ENCODE measurements around the gene PHF21B. TPM values are rescaled to one million over a fixed set of nuclear protein-coding genes. Genes with fewer than 3 reads are reported as not detected.

Gene PHF21B
- total RNA-seq, 1 donor from 2014 or later, result 4.6 TPM

DNA sequence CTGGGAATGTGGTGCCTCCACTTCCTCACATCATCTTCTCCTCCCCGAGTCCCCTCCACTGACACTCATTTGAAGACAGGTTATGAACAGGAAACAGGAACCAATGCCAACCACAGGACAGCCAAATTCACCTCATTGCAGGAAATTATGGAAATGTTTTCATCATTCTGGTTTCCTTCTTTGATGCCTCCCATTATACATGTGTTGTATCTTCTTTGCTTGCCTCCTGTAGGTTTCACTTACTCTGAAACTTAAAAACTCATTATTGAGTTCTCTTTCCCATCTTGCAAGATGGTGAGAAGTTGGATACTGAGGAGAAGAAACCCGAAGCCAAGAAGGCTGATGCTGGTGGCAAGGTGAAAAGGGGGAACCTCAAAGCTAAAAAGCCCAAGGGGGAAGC is 108.5 kb downstream of the PHF21B start:
- no peaks in the 10 kb centered on the region for H3K4me1 Mint-ChIP-seq (ENCODE audit: unreplicated experiment)
- no peak overlapping the region for H3K27ac Mint-ChIP-seq (ENCODE audit: unreplicated experiment)
- DNase-seq (ENCODE audit: low spot score), result no peak
- peaks cover 3% of the 10 kb centered on the region for H3K27me3 Mint-ChIP-seq (ENCODE audit: unreplicated experiment)
- TF ChIP-seq, protein P1, sequence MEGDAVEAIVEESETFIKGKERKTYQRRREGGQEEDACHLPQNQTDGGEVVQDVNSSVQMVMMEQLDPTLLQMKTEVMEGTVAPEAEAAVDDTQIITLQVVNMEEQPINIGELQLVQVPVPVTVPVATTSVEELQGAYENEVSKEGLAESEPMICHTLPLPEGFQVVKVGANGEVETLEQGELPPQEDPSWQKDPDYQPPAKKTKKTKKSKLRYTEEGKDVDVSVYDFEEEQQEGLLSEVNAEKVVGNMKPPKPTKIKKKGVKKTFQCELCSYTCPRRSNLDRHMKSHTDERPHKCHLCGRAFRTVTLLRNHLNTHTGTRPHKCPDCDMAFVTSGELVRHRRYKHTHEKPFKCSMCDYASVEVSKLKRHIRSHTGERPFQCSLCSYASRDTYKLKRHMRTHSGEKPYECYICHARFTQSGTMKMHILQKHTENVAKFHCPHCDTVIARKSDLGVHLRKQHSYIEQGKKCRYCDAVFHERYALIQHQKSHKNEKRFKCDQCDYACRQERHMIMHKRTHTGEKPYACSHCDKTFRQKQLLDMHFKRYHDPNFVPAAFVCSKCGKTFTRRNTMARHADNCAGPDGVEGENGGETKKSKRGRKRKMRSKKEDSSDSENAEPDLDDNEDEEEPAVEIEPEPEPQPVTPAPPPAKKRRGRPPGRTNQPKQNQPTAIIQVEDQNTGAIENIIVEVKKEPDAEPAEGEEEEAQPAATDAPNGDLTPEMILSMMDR (IDR thresholded peaks at IDR 0.05; ENCODE audit: unreplicated experiment), result no peak
- peaks cover 11% of the 10 kb centered on the region for H3K9me3 Mint-ChIP-seq (ENCODE audit: unreplicated experiment)
- peaks cover 12% of the 10 kb centered on the region for H3K36me3 Mint-ChIP-seq (ENCODE audit: low read depth, unreplicated experiment)
- H3K4me3 Mint-ChIP-seq (ENCODE audit: unreplicated experiment), result no peak overlapping the region

DNA sequence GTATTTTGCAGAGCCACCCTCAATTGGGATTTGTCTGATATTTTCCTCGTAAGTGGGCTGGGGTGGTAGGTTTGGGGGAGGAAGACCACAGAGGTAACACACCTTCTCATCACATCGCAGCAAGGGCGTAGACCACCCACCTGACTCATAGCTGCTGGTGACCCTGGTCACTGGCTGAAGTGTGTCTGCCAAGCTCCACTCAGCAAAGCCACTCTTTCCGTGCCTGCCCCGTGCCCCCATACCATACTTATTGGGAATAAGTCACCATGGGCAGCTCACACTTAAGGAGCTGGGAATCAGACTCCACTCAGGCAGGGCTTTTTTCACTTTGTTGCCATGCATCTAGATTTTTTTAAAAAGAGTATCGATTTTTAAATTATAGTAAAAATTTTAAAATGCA is 111.6 kb downstream of the PHF21B start:
- Mint-ChIP-seq H3K4me1 (ENCODE audit: unreplicated experiment) (no peaks in the 10 kb centered on the region), H3K9me3 (ENCODE audit: unreplicated experiment) (peaks cover 11% of the 10 kb centered on the region), H3K27me3 (ENCODE audit: unreplicated experiment) (no peaks in the 10 kb centered on the region), H3K27ac (ENCODE audit: unreplicated experiment) (no peak overlapping the region), H3K4me3 (ENCODE audit: unreplicated experiment) (no peak overlapping the region), H3K36me3 (ENCODE audit: low read depth, unreplicated experiment) (peaks cover 12% of the 10 kb centered on the region)
- DNase-seq (ENCODE audit: low spot score), result no peak
- TF ChIP-seq, protein P1 (IDR thresholded peaks at IDR 0.05; ENCODE audit: unreplicated experiment), result no peak

DNA sequence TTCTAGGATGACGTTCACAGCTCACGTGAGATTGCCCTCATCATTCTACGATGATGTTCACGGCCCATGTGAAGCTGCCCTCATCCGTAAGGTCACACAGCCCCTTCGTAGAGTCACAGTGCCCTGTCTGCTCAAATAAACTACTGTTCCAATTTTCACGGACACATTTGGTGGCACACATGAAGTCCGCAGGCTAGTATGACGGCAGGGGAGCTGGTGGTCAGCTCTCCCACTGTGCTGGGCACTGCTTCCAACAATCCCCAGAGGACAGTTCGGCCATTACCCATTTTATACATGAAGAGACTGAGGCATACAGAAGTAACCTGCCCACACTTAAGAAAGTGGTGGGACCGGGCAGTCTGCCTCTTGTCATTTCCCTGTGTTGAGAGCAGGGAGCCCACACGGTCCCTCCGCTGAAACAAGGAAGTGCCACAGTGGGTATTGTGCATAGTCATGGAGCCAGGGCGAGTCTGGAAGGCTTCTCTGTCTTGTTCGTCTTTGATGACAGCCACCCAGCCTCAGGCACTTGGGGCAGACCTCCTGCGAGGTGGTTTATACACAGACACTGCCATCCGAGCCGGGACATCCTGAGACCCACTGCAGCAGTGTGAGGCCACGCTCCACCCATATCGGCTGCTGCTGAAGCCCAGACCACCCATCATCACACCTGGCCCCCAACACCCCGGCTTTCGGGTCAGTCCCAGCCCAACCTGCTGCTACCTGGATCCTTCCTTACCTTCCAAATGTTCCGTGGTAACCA is 114.3 kb downstream of the PHF21B start:
- Mint-ChIP-seq H3K36me3 (ENCODE audit: low read depth, unreplicated experiment) (peaks cover under 1% of the 10 kb centered on the region), H3K27me3 (ENCODE audit: unreplicated experiment) (peaks cover 2% of the 10 kb centered on the region), H3K27ac (ENCODE audit: unreplicated experiment) (no peak overlapping the region), H3K9me3 (ENCODE audit: unreplicated experiment) (no peaks in the 10 kb centered on the region), H3K4me3 (ENCODE audit: unreplicated experiment) (no peak overlapping the region), H3K4me1 (ENCODE audit: unreplicated experiment) (no peaks in the 10 kb centered on the region)
- TF ChIP-seq, protein P1 (IDR thresholded peaks at IDR 0.05; ENCODE audit: unreplicated experiment), result no peak
- no peak for DNase-seq (ENCODE audit: low spot score)

DNA sequence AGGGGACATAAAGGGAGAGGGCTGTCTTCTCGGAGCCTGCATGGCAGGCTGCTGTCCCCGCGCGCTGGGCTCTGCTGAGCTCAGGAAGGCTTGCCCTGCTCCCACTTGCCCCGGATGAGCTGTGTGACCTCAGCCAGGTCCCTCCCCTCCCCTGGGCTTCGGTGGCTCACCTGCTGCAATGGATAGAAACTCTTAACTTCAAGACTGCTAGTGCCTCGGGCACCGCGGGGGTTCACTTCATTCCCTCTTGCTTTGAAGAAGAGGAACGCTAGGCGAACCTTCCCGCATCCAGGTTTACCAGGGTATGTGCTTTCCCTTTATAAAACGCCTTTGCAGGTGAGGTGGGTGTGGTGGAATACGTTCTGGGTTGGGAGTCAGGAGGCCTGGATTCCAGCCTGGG is 115.0 kb downstream of the PHF21B start:
- no peaks in the 10 kb centered on the region for H3K4me1 Mint-ChIP-seq (ENCODE audit: unreplicated experiment)
- no peak overlapping the region for H3K4me3 Mint-ChIP-seq (ENCODE audit: unreplicated experiment)
- H3K27ac Mint-ChIP-seq (ENCODE audit: unreplicated experiment), result no peak overlapping the region
- TF ChIP-seq, protein P1 (IDR thresholded peaks at IDR 0.05; ENCODE audit: unreplicated experiment), result no peak
- H3K36me3 Mint-ChIP-seq (ENCODE audit: low read depth, unreplicated experiment), result no peaks in the 10 kb centered on the region
- no peaks in the 10 kb centered on the region for H3K9me3 Mint-ChIP-seq (ENCODE audit: unreplicated experiment)
- no peak for DNase-seq (ENCODE audit: low spot score)
- peaks cover 4% of the 10 kb centered on the region for H3K27me3 Mint-ChIP-seq (ENCODE audit: unreplicated experiment)

DNA sequence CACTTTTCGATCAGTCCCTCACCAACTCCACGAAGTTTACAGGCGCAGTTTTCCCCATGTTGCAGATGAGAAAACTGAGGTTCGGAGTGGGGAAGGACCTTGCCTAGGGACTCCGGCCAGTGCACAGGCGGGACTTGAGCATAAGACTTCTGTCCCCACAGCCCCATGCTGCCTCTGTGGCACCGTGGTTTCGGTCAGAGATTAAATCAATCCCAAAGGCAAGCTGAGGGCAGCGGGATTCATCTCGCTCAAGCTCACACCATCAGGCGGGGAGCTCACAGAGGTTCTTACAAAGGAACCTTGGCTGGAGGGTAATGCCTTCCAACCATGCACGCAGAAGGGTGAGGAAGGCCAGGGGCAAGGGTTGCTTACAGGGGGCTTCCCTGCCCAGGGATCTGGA is 115.5 kb downstream of the PHF21B start:
- peaks cover 4% of the 10 kb centered on the region for H3K27me3 Mint-ChIP-seq (ENCODE audit: unreplicated experiment)
- no peaks in the 10 kb centered on the region for H3K36me3 Mint-ChIP-seq (ENCODE audit: low read depth, unreplicated experiment)
- TF ChIP-seq, protein P1 (IDR thresholded peaks at IDR 0.05; ENCODE audit: unreplicated experiment), result no peak
- no peak for DNase-seq (ENCODE audit: low spot score)
- H3K9me3 Mint-ChIP-seq (ENCODE audit: unreplicated experiment), result no peaks in the 10 kb centered on the region
- no peak overlapping the region for H3K4me3 Mint-ChIP-seq (ENCODE audit: unreplicated experiment)
- no peaks in the 10 kb centered on the region for H3K4me1 Mint-ChIP-seq (ENCODE audit: unreplicated experiment)
- H3K27ac Mint-ChIP-seq (ENCODE audit: unreplicated experiment), result no peak overlapping the region

All from endothelial cell (in vitro differentiated cells).